Muscle layer of duodenum (tissue), 2 donors: ENCODE data around the gene ZNF541.
"Not testable (repeated sequence)": the region's sequence is repeated elsewhere in the genome, so short reads cannot be mapped to it uniquely, and the experiment has no call there.

ENCODE experiments used
- H3K27ac ChIP-seq: one replicate; pipeline ENCODE4 v1.7.0; 2013; ENCODE audit warnings: mild to moderate bottlenecking, low read length
- H3K27me3 ChIP-seq: one replicate; pipeline ENCODE4 v1.7.0; 2013; ENCODE audit warnings: low read depth, mild to moderate bottlenecking, control low read depth, low read length
- H3K36me3 ChIP-seq, 2 donors: one replicate each; pipeline ENCODE4 v1.7.0; 2013; ENCODE audit warnings: low read length in 2 of 2, control low read depth in 1 of 2, mild to moderate bottlenecking in 1 of 2; ENCODE audit not compliant: insufficient read depth in 2 of 2, control insufficient read depth in 1 of 2
- H3K4me1 ChIP-seq, 2 donors: one replicate each; pipeline ENCODE4 v1.7.0; 2013; ENCODE audit warnings: low read length in 2 of 2, mild to moderate bottlenecking in 2 of 2, control low read depth in 1 of 2, moderate library complexity in 1 of 2; ENCODE audit not compliant: insufficient read depth in 2 of 2, control insufficient read depth in 1 of 2
- H3K4me3 ChIP-seq, 2 donors: one replicate each; pipeline ENCODE4 v1.7.0; 2013; ENCODE audit warnings: low read length in 2 of 2, low read depth in 1 of 2, mild to moderate bottlenecking in 1 of 2
- H3K9me3 ChIP-seq, 2 donors: one replicate each; pipeline ENCODE4 v1.7.0; 2013; ENCODE audit warnings: low read length in 2 of 2, control low read depth in 1 of 2, mild to moderate bottlenecking in 1 of 2; ENCODE audit not compliant: control insufficient read depth in 1 of 2
- donor health status: healthy.

ZNF541 gene

DNA sequence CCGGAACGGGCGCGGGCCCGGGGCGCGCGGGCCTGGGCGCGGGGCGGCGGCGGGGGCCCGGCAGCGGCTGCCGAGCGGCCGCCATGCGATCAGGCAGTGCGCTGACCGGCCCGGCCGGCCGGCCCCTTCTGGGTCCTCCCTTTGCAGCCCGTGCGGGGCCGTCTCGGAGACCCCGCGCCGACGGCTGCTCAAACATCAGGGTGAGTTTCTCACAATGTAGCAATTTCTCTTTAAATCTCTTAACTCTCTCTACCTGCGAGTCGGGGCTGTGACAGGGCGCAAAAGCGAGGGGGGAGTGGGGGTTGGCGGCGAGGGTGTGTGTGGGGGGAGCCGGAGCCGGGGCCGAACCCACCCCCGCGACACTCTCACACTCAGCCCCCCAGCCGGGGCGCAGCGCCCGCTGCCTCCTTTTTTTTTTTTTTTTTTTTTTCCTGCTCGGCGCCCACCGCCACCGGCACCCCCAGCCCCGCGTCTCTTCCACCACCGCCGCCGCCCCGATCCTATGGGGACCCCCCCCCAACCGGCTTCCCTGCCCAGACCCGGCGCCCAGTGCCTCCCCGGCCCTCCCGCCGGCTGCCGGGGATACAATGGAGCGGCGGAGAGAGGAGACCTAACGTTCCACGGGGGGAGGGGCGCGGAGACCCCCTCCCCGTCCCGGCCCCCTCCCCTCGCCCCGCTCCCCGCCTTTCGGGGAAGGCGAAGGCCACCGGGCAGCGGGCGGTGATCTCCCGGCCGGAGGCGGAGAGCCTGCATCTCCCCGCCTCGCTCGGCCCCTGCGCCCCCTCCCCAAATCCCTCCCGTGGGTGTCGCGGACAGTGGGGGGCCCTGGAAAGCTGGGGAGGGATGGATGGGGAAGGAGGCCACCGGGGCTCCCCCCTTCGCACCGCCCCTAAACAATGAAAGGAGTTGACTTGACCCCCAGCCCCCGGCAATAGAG, 36.3 kb upstream of the ZNF541 start, which contains the start of gene BICRA:
BICRA (plus strand) TSS at position 166 of the 937 bp plus-strand sequence. CDS start 64,441 bp downstream, outside the sequence.
- no peaks in the 10 kb centered on the region for H3K9me3 ChIP-seq
- peaks cover 0 to 32% of the 10 kb centered on the region in 2 donors for H3K4me1 ChIP-seq

DNA sequence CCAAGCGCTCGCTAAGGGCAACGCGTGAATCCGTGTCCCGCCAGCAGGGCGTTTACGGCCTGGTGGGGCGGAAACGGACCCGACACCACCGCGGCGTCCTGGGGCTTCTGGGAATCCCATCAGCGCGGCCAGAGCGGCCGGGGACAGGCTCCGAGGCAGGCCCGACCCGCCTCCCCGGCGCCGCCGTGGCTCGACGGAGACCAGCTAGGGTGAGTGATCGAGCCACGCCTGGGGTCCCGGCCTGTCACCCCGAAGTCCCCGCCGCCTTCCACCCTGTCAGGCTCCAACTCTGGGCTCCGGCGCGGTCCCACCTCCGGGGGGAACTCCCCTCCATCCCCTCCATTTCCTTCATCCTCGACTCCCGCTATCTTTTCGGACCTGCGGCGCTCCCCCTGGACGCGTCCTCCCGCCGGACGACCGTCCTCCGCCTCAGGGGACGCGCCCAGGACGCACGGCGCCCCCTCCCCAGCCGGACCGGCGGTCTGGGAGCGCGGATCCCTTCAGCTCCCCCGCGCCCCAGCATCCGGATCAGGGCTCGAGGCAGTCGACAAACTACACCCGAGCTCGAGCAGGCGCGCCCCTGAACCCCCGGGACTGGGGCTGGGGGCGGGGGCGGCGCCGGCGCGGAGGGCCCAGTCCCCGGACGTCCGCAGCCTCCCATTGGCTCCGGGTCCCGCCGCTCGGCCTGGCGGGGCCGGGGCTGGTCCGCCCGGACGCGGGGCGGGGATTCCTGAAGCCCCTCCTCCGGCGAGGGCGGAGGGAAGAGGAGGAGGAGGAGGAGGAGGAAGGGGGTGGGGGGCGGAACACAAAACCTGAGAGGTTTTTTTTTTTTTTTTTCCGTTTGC, 35.3 kb upstream of the ZNF541 start:
- H3K27me3 ChIP-seq = no peaks in the 10 kb centered on the region
- no peaks in the 10 kb centered on the region for H3K36me3 ChIP-seq
- H3K9me3 ChIP-seq = no peaks in the 10 kb centered on the region
- peak overlapping the region; percentile 69 to 79 for H3K4me3 ChIP-seq
- peak overlapping the region; percentile 75 for H3K27ac ChIP-seq
- H3K4me1 ChIP-seq = peaks cover 0 to 30% of the 10 kb centered on the region in 2 donors

More for the DNA sequence above, 36.3 kb upstream of the ZNF541 start, which contains the start of gene BICRA:
- H3K36me3 ChIP-seq = no peaks in the 10 kb centered on the region
- no peaks in the 10 kb centered on the region for H3K27me3 ChIP-seq
- H3K27ac ChIP-seq = peak within 1 kb of the TSS; percentile 75
- H3K4me3 ChIP-seq = peak within 1 kb of the TSS; percentile 69 to 79

DNA sequence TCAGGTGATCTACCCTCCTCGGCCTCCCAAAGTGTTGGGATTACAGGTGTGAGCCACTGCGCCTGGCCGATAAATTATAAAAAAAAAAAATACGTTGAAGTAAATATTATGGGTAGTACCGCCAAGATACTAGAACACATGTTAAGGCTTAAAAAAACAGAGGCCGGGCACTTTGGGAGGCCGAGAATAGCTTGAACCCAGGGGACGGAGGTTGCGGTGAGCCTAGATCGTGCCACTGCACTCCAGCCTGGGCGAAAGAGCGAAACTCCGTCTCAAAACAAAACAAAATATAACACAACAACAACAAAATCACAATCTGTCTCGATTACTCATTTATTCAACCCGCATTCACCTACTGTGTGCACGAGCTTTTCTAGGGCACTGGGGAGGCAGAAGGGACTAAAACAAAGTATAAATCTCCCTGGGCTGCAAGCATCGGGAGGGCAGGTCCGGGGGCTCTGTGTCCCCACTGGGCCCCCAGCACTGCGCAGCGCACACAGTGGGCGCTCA, 34.7 kb upstream of the ZNF541 start:
- Histone ChIP-seq H3K27ac (peak overlapping the region; percentile 75), H3K9me3 (no peaks in the 10 kb centered on the region), H3K4me1 (peaks cover 0 to 23% of the 10 kb centered on the region in 2 donors), H3K27me3 (no peaks in the 10 kb centered on the region), H3K4me3 (peak overlapping the region; percentile 69 to 79), H3K36me3 (no peaks in the 10 kb centered on the region)

DNA sequence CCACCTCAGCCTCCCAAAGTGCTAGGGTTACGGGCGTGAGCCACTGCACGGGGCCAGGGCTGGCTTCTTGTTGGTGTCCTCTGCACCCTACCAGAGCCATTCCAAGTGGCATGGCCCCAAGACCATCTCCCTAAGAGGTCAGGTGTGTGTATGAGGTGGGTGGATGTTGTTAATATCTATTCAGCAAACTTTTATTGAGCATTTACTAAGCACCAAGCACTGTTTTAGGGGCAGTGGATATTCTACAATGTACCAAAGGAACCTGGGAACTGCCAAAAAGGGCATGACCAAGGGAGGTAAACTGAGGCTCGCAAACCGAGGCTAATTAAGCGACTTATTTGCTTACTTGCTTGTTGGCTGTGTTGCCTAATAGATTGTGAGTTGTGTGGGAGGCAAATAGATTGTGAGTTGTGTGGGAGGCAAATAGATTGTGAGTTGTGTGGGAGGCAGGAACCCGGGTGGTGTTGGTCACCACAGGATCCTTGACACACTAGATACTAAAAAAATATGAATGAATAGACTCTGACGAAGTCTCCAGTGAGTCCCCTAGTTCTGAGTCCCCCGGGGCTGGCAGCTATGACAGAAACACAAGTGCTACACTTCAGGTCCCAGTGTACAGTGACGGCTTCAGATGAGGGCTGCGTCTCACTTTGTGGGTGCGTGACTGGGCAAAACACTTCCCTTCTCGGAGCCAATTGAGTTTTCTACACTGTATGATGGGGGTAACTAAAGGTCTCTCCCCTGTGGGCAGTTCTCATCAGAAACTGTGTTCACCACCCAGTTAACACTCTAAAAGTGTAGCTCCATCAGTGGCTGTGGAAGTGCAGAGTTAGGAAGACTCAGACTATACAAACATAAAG, 31.0 kb upstream of the ZNF541 start:
- H3K36me3 ChIP-seq = no peaks in the 10 kb centered on the region
- no peak overlapping the region for H3K27ac ChIP-seq
- H3K27me3 ChIP-seq = no peaks in the 10 kb centered on the region
- no peak overlapping the region for H3K4me3 ChIP-seq
- peaks cover 3 to 4% of the 10 kb centered on the region in 2 donors for H3K4me1 ChIP-seq
- H3K9me3 ChIP-seq = no peaks in the 10 kb centered on the region

DNA sequence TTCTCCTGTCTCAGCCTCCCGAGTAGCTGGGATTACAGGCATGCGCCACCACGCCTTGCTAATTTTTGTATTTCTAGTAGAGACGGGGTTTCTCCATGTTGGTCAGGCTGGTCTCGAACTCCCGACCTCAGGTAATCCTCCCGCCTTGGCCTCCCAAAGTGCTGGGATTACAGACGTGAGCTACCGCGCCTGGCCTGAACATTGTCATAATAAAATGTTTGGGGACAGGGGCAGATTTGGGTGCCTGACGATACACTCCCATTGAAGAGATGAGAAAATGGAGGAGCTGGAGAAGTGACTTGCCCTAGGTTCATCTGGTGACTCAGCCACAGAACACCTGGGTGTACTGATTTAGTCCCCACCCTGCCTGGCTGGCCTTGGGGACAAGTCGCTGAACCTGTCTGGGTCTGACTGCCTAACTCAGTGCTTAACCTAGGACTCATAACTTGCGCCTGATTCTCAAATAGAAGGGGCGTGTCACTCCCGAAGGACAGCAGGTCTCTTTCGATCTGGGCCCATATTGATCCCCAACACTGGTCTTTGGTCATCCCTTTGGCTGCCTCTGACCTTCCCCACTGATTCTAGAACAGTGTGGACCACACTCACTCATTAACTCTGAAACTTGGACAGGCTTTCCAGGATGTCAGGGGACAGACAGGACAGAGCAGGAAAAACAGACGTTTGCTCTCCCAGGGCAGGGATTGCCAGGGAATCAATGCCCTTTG, 28.4 kb upstream of the ZNF541 start:
- H3K27ac ChIP-seq = peak overlapping the region; percentile 78
- H3K4me1 ChIP-seq = peaks cover 0 to 4% of the 10 kb centered on the region in 2 donors
- no peaks in the 10 kb centered on the region for H3K27me3 ChIP-seq
- no peaks in the 10 kb centered on the region for H3K9me3 ChIP-seq
- no peaks in the 10 kb centered on the region for H3K36me3 ChIP-seq
- H3K4me3 ChIP-seq = peak overlapping the region; percentile 67 to 70

DNA sequence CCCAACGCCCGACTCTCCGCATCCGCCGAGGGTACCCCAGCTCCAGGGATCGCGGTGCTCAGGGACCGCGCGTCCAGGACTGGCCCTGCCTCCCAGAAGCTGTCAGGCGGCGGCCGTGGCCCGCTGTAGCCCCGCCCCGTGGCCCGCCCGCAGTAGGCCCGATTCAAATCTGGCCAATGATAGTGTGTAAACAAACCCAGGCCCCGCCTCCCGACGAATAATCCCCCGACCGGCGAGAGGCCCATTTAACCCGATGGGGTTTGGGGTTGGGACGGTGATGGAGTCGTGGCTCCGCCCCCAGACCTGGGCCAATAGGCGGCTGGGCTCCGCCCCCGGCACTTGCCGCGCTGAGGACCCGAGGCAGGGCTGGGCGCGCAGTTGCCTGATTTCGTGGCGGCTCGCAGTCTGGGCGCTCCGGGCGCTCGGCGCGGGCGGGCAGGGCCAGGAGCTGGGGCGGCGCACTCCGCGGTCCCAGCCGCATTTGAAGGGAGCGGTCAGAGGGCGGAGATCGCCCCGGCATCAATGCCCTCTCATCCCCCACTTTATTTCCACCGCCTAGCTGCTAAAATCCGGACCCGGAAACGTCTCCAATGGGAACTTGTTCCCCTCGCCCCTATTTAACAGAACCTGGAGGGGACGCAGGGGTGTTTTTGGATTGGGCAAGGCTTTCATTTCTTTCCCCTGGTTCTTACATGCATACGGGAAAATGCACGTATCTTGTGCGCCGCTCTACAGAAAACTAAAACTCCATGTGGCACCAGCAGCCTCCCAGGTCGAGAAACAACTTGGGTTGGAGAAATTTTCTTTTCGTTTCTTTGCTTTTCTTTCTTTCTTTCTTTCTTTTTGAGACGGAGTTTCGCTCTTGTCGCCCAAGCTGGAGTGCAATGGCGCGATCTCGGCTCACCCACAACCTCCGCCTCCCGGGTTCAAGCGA, 27.6 kb upstream of the ZNF541 start:
- Histone ChIP-seq H3K36me3 (no peaks in the 10 kb centered on the region), H3K9me3 (no peaks in the 10 kb centered on the region), H3K27me3 (no peaks in the 10 kb centered on the region), H3K4me3 (peak overlapping the region; percentile 67 to 70), H3K27ac (peak overlapping the region; percentile 84), H3K4me1 (peaks cover 0 to 4% of the 10 kb centered on the region in 2 donors)

DNA sequence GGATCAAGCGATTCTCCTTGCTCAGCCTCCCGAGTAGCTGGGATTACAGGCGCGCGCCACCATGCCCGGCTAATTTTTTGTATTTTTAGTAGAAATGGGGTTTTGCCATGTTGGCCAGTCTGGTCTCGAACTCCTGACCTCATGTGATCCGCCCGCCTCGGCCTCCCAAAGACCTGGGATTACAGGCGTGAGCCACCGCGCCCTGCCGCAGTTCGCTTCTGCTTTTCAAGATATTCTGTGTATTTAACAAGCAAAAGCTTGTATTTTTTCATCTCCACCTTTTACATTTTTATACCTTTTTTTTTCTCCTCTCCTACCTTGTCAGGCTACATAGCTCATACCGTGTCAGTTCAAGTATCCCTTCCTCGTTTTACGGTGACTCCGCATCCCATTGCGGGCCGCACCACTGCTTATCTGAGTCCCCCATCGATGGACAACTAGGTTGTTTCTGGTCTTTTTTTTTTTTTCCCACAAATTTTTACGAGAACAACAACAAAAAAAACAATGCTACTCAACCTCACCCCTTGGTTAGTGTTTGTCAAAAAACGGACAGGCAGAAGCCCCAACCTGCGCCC, 26.8 kb upstream of the ZNF541 start:
- not testable (repeated sequence) for H3K4me1 ChIP-seq, H3K36me3 ChIP-seq, H3K9me3 ChIP-seq, H3K27me3 ChIP-seq
- Histone ChIP-seq H3K27ac (peak overlapping the region; percentile 84), H3K4me3 (peak overlapping the region; percentile 62 to 67)

DNA sequence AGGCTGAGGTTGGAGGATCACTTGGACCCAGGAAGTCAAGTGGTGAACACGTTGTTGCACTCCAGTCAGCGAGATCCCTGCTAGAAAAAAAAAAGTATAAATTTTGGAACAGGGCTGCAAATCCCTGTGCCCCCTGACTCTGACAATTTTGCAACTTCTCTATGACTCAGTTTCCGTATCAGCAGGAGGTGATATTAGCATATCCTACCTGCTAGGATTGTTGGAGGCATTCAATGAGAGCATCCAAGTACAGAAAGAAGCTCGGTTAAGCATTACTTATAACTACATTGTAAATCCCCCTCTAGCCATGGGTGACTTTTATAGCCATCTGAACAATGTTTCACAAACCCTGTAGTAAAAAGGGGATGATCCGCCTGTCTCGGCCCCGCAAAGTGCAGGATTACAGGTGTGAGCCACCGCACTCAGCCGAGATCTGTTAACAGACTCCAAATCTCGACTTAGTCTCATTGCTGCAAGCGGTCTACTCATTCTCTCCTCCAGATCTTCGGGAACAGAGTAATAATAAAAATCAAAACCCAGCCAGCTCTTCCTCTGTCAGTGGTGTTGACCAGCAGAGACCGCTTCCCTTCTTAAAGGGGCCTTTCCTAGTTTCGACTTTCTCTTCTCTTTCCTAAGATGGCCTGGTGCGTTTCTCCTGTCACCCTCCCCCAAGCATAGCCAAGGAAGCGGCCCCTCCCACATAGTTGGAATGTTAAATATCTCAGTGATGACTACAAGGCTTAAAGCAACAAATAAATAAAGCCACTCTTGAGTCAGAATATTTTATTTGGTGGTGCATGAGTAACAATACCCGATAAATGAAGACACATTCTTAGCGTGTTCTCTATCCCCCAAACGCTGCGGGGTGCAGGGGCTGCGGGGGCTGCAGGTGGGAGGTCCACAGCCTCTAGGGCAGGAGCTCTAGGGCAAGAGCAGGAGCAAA, 25.7 kb upstream of the ZNF541 start:
- Histone ChIP-seq H3K4me1 (peaks cover 0 to 4% of the 10 kb centered on the region in 2 donors), H3K27me3 (no peaks in the 10 kb centered on the region), H3K27ac (peak overlapping the region; percentile 84), H3K36me3 (no peaks in the 10 kb centered on the region), H3K9me3 (no peaks in the 10 kb centered on the region), H3K4me3 (peak overlapping the region; percentile 67 to 70)
